ENCODE data around the gene CDIPT. TPM values are rescaled to one million over a fixed set of nuclear protein-coding genes. Genes with fewer than 3 reads are reported as not detected.
A peak's percentile ranks its signal among the peaks of the same experiment; 100 is the strongest.

CDIPT gene
- total and polyA plus RNA-seq, 2 of the 13 experiments (the other 11 are each of a cell fraction or from before 2014, with no cell fraction given) = 54.9 to 97.5 TPM

- TF ChIP-seq KDM1A (CRISPR knock-in tag; IDR thresholded peaks at IDR 0.05) (0 out of 2 replicates have a peak, but pooled peaks have one; percentile 9), HMGA1 (CRISPR knock-in tag; conservative IDR thresholded peaks at IDR 0.05) (no peak), THAP11 (CRISPR knock-in tag; IDR thresholded peaks at IDR 0.05) (peak; percentile 93), SP1 (IDR thresholded peaks at IDR 0.05) (no peak), SP1 (CRISPR knock-in tag; IDR thresholded peaks at IDR 0.05) (peak; percentile 84), TEF (CRISPR knock-in tag; IDR thresholded peaks at IDR 0.05) (no peak), HMG20A (CRISPR knock-in tag; IDR thresholded peaks at IDR 0.05; ENCODE audit: borderline replicate concordance) (0 out of 2 replicates have a peak, but pooled peaks have one; percentile 40), SOX6 (IDR thresholded peaks at IDR 0.05) (no peak), SOX6 (CRISPR knock-in tag; IDR thresholded peaks at IDR 0.05) (peak; percentile 65), ZBTB14 (CRISPR knock-in tag; IDR thresholded peaks at IDR 0.05) (peak; percentile 44), RXRB (CRISPR knock-in tag; IDR thresholded peaks at IDR 0.05; ENCODE audit: borderline replicate concordance) (peak; percentile 34), ZNF20 (CRISPR knock-in tag; IDR thresholded peaks at IDR 0.05) (no peak), NFRKB (IDR thresholded peaks at IDR 0.05) (peak; percentile 90), TEAD2 (CRISPR knock-in tag; IDR thresholded peaks at IDR 0.05) (no peak), SMC3 (IDR thresholded peaks at IDR 0.05; ENCODE audit: low read length) (no peak; the same call in 1 of the 2 replicates), ZNF674 (CRISPR knock-in tag; IDR thresholded peaks at IDR 0.05; ENCODE audit: low read depth) (no peak), ZFP36L1 (CRISPR knock-in tag; IDR thresholded peaks at IDR 0.05) (peak; percentile 89; the same call in 1 of the 2 replicates)
- TF ChIP-seq, protein P1, sequence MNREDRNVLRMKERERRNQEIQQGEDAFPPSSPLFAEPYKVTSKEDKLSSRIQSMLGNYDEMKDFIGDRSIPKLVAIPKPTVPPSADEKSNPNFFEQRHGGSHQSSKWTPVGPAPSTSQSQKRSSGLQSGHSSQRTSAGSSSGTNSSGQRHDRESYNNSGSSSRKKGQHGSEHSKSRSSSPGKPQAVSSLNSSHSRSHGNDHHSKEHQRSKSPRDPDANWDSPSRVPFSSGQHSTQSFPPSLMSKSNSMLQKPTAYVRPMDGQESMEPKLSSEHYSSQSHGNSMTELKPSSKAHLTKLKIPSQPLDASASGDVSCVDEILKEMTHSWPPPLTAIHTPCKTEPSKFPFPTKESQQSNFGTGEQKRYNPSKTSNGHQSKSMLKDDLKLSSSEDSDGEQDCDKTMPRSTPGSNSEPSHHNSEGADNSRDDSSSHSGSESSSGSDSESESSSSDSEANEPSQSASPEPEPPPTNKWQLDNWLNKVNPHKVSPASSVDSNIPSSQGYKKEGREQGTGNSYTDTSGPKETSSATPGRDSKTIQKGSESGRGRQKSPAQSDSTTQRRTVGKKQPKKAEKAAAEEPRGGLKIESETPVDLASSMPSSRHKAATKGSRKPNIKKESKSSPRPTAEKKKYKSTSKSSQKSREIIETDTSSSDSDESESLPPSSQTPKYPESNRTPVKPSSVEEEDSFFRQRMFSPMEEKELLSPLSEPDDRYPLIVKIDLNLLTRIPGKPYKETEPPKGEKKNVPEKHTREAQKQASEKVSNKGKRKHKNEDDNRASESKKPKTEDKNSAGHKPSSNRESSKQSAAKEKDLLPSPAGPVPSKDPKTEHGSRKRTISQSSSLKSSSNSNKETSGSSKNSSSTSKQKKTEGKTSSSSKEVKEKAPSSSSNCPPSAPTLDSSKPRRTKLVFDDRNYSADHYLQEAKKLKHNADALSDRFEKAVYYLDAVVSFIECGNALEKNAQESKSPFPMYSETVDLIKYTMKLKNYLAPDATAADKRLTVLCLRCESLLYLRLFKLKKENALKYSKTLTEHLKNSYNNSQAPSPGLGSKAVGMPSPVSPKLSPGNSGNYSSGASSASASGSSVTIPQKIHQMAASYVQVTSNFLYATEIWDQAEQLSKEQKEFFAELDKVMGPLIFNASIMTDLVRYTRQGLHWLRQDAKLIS (CRISPR knock-in tag; IDR thresholded peaks at IDR 0.05) = 0 out of 2 replicates have a peak, but pooled peaks have one; percentile 1
- TF ChIP-seq, protein P2, sequence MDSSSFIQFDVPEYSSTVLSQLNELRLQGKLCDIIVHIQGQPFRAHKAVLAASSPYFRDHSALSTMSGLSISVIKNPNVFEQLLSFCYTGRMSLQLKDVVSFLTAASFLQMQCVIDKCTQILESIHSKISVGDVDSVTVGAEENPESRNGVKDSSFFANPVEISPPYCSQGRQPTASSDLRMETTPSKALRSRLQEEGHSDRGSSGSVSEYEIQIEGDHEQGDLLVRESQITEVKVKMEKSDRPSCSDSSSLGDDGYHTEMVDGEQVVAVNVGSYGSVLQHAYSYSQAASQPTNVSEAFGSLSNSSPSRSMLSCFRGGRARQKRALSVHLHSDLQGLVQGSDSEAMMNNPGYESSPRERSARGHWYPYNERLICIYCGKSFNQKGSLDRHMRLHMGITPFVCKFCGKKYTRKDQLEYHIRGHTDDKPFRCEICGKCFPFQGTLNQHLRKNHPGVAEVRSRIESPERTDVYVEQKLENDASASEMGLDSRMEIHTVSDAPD (CRISPR knock-in tag; IDR thresholded peaks at IDR 0.05) = no peak
- TF ChIP-seq, protein P3, sequence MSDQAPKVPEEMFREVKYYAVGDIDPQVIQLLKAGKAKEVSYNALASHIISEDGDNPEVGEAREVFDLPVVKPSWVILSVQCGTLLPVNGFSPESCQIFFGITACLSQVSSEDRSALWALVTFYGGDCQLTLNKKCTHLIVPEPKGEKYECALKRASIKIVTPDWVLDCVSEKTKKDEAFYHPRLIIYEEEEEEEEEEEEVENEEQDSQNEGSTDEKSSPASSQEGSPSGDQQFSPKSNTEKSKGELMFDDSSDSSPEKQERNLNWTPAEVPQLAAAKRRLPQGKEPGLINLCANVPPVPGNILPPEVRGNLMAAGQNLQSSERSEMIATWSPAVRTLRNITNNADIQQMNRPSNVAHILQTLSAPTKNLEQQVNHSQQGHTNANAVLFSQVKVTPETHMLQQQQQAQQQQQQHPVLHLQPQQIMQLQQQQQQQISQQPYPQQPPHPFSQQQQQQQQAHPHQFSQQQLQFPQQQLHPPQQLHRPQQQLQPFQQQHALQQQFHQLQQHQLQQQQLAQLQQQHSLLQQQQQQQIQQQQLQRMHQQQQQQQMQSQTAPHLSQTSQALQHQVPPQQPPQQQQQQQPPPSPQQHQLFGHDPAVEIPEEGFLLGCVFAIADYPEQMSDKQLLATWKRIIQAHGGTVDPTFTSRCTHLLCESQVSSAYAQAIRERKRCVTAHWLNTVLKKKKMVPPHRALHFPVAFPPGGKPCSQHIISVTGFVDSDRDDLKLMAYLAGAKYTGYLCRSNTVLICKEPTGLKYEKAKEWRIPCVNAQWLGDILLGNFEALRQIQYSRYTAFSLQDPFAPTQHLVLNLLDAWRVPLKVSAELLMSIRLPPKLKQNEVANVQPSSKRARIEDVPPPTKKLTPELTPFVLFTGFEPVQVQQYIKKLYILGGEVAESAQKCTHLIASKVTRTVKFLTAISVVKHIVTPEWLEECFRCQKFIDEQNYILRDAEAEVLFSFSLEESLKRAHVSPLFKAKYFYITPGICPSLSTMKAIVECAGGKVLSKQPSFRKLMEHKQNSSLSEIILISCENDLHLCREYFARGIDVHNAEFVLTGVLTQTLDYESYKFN (CRISPR knock-in tag; conservative IDR thresholded peaks at IDR 0.05) = peak; percentile 60; the same call in 1 of the 2 replicates
Observed at GRCh38 chr16:29815793-29816693, 47.0 kb downstream of the CDIPT start, which contains the start of gene PAGR1 (continued).
